ENCODE results near the gene STPG4. TPM values are rescaled to one million over a fixed set of nuclear protein-coding genes. Genes with fewer than 3 reads are reported as not detected.
A peak's percentile ranks its signal among the peaks of the same experiment; 100 is the strongest.

Gene STPG4
- total RNA-seq, 3 donors from 2014 or later, result 0.32 TPM; not detected in 2

DNA sequence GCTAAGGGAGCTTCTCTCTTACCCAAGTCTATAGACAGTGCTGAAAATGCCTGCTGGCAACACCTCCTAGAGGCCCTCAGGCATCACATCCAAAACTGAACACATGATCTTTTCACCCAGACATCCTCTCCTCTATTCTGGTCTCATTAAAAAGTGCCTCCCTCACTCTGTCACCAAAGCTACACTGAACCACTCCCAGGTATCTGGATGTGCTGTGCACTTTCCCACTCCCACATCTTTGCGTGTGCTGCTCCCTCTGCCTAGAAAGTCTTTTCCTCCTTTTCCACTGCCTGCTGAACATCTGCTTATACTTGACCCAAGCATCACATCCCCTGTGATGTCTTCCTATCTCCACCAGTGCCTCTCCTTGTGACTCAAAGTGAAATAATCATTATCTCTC, 26.1 kb upstream of the STPG4 start:
- H3K4me3 ChIP-seq, result no peak overlapping the region
- H3K4me1 ChIP-seq, result peaks cover 4% of the 10 kb centered on the region in 2 donors
- no peak overlapping the region for H3K27ac ChIP-seq
- no peaks in the 10 kb centered on the region for H3K36me3 ChIP-seq
- no peaks in the 10 kb centered on the region for H3K27me3 ChIP-seq
- TF ChIP-seq, protein P1, sequence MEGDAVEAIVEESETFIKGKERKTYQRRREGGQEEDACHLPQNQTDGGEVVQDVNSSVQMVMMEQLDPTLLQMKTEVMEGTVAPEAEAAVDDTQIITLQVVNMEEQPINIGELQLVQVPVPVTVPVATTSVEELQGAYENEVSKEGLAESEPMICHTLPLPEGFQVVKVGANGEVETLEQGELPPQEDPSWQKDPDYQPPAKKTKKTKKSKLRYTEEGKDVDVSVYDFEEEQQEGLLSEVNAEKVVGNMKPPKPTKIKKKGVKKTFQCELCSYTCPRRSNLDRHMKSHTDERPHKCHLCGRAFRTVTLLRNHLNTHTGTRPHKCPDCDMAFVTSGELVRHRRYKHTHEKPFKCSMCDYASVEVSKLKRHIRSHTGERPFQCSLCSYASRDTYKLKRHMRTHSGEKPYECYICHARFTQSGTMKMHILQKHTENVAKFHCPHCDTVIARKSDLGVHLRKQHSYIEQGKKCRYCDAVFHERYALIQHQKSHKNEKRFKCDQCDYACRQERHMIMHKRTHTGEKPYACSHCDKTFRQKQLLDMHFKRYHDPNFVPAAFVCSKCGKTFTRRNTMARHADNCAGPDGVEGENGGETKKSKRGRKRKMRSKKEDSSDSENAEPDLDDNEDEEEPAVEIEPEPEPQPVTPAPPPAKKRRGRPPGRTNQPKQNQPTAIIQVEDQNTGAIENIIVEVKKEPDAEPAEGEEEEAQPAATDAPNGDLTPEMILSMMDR (IDR thresholded peaks at IDR 0.05), result no peak
- TF ChIP-seq POLR2A (IDR thresholded peaks at IDR 0.05), result no peak
- no peak for TF ChIP-seq POLR2AphosphoS5 (IDR thresholded peaks at IDR 0.05)
- H3K9me3 ChIP-seq, result no peaks in the 10 kb centered on the region
- no peak for DNase-seq (ENCODE audit: low spot score in 2 of 2)
- intact Hi-C loops (cut with DNase I; ENCODE audit: low total_unique reads), result no loop called here

DNA sequence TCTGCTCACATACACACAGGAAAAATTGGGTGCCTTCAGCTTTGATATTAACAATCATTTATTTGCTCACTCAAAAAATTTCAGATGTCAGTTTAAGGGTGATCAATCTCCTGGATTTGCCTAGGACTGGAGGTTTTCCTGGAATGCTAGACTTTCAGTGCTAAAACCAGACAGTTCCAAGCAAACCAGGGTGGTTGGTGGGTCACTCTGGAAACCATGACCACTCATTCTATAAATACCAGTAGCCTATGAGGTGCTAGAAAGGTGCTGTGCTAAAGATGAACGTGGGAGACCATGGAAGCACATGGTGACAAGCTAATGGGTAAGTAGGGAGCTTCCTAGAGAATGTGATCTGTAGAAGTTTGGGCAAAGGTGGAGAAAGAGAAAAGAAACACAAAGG, 25.4 kb upstream of the STPG4 start:
- intact Hi-C loops (cut with DNase I; ENCODE audit: low total_unique reads), result no loop called here
- TF ChIP-seq POLR2AphosphoS5 (IDR thresholded peaks at IDR 0.05) (no peak), POLR2A (IDR thresholded peaks at IDR 0.05) (no peak)
- TF ChIP-seq, protein P1 (IDR thresholded peaks at IDR 0.05), result no peak
- peaks cover 4% of the 10 kb centered on the region in 2 donors for H3K4me1 ChIP-seq
- no peak overlapping the region for H3K4me3 ChIP-seq
- H3K9me3 ChIP-seq, result no peaks in the 10 kb centered on the region
- H3K27me3 ChIP-seq, result no peaks in the 10 kb centered on the region
- H3K27ac ChIP-seq, result no peak overlapping the region
- no peaks in the 10 kb centered on the region for H3K36me3 ChIP-seq
- DNase-seq (ENCODE audit: low spot score in 2 of 2), result no peak

DNA sequence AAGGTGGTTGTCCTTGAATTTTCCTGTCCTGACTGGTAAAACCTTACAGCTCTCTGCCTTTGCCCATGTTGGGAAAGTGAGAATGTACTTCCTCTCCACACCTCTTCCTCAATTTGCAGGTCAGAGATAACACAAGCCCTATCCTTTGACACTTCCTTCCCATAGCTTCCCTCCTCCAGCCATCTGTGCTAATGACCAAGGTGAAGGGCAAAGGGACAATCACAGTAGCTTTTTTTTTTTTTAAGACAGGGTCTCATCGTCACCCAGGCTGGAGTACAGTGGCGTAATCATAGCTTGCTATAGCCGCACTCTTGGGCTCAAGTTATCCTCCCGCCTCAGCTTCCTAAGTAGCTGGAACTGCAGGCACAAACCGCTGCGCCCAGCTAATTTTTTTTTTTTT, 24.3 kb upstream of the STPG4 start:
- H3K4me3 ChIP-seq, result no peak overlapping the region
- no peaks in the 10 kb centered on the region for H3K36me3 ChIP-seq
- intact Hi-C loops (cut with DNase I; ENCODE audit: low total_unique reads), result no loop called here
- H3K9me3 ChIP-seq, result no peaks in the 10 kb centered on the region
- no peak overlapping the region for H3K27ac ChIP-seq
- DNase-seq (ENCODE audit: low spot score in 2 of 2), result no peak
- TF ChIP-seq, protein P1 (IDR thresholded peaks at IDR 0.05), result no peak
- no peak for TF ChIP-seq POLR2AphosphoS5 (IDR thresholded peaks at IDR 0.05)
- TF ChIP-seq POLR2A (IDR thresholded peaks at IDR 0.05), result no peak
- H3K27me3 ChIP-seq, result no peaks in the 10 kb centered on the region
- H3K4me1 ChIP-seq, result peaks cover 4% of the 10 kb centered on the region in 2 donors

DNA sequence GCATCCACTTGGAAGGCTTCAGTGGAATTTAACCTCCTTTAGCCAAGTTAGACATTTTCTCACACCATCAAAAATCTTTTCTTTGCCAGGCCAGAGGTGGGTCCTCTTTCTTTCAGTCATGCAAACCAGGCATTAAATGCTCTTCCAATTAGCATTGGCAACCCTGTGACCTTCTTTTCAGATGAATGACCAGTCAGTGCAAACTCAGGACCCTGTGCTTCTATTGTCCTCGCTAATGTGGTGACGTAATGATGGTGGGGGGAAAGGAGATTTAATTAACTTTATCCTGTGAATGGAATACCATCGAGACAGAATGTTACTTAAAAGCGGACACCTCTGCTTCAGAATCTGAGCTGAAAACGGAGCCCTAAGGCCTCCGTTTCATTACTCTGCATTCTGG, 23.2 kb upstream of the STPG4 start:
- H3K9me3 ChIP-seq, result no peaks in the 10 kb centered on the region
- H3K4me3 ChIP-seq, result no peak overlapping the region
- H3K4me1 ChIP-seq, result peaks cover 4 to 10% of the 10 kb centered on the region in 2 donors
- DNase-seq (ENCODE audit: low spot score in 2 of 2), result no peak
- no peaks in the 10 kb centered on the region for H3K27me3 ChIP-seq
- intact Hi-C loops (cut with DNase I; ENCODE audit: low total_unique reads), result no loop called here
- H3K36me3 ChIP-seq, result no peaks in the 10 kb centered on the region
- TF ChIP-seq POLR2A (IDR thresholded peaks at IDR 0.05) (no peak), POLR2AphosphoS5 (IDR thresholded peaks at IDR 0.05) (no peak)
- TF ChIP-seq, protein P1 (IDR thresholded peaks at IDR 0.05), result no peak
- H3K27ac ChIP-seq, result no peak overlapping the region

DNA sequence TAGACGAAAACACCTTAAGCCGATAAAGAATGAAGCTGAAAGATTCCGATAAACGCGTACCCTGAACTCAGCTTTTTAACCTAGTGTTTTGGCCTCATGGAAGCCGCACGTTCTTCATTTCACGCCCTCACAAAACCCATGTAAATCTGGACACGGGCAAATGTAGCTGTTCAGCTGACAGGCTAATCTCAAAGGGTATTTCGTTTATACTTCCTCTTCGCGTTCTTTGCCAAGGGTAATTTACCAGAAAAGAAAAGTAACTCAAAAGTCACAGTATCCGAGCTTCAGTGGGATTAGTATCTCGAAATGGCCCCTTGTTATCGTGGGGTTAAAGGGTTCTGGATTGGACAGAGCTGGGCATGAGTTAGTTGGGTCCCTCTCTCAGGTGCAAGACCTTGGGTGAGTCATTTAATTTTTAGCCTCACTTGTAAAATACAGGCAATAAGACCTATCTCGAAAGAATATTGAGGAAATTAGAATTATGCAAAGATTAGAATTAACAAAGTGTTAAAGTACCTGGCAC, 22.0 kb upstream of the STPG4 start:
- intact Hi-C loops (cut with DNase I; ENCODE audit: low total_unique reads), result no loop called here
- H3K27me3 ChIP-seq, result no peaks in the 10 kb centered on the region

More for the DNA sequence above, 22.0 kb upstream of the STPG4 start:
- Histone ChIP-seq H3K9me3 (no peaks in the 10 kb centered on the region), H3K4me1 (peaks cover 6 to 15% of the 10 kb centered on the region in 2 donors), H3K4me3 (peak overlapping the region; percentile 86 to 95 (median 93)), H3K27ac (peak overlapping the region; percentile 100), H3K36me3 (no peaks in the 10 kb centered on the region)
- no peak for DNase-seq (ENCODE audit: low spot score in 2 of 2)
- TF ChIP-seq, protein P1 (IDR thresholded peaks at IDR 0.05), result no peak
- TF ChIP-seq POLR2A (IDR thresholded peaks at IDR 0.05) (no peak), POLR2AphosphoS5 (IDR thresholded peaks at IDR 0.05) (no peak)

Data from breast epithelium (tissue), 4 donors.